Measurements from ENCODE around the gene TP73.

The TP73 gene

GRCh38 chr1:3703786-3704371 is 51.6 kb downstream of the TP73 start:
- in situ Hi-C loops (cut with HindIII; ENCODE audit: low sequenced_read_pairs): no loop called here

GRCh38 chr1:3705341-3705950 is 53.1 kb downstream of the TP73 start:
- in situ Hi-C loops (cut with HindIII; ENCODE audit: low sequenced_read_pairs): no loop called here

DNA sequence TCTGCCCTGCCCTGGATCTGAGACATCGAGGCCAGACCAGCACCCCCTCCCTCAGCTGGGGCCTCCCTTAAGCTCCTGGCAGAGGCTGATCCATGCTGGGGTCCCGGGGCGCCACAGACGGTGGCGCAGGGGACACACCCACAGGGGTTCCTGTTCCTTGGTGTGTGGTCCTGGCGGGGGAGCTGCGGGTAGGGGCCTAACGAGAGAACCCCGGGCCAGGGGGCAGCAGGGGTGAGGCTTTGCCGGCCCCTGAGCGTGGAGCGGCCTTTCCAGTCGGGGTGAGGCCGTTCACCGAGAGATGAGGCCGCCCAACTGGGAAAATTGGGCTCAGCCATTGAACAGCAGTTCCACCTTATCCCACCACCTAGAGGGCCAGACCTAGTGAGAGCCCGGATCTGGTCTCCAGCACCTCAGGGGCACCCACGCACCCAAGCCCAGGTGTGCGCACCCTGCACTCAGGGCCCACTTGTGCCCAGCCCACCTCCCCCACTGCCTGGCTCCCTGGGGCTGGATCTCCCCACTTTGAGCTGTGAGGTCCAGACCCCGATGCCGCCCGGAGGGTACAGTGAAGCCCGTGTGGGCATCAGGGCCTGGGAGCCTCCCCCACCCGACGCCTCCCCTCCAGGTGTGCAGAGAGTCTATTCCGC is 54.5 kb downstream of the TP73 start:
- in situ Hi-C loops (cut with HindIII; ENCODE audit: low sequenced_read_pairs): no loop called here

- in situ Hi-C loops (cut with HindIII; ENCODE audit: low sequenced_read_pairs): no loop called here
Observed at GRCh38 chr1:3707298-3707938, 55.1 kb downstream of the TP73 start.

- in situ Hi-C loops (cut with HindIII; ENCODE audit: low sequenced_read_pairs): no loop called here
Observed at GRCh38 chr1:3707939-3708328, 55.6 kb downstream of the TP73 start.

- in situ Hi-C loops (cut with HindIII; ENCODE audit: low sequenced_read_pairs): no loop called here
Observed at GRCh38 chr1:3708791-3709190, 56.5 kb downstream of the TP73 start.

- in situ Hi-C loops (cut with HindIII; ENCODE audit: low sequenced_read_pairs): no loop called here
Observed at GRCh38 chr1:3710251-3710650, 57.9 kb downstream of the TP73 start.

DNA sequence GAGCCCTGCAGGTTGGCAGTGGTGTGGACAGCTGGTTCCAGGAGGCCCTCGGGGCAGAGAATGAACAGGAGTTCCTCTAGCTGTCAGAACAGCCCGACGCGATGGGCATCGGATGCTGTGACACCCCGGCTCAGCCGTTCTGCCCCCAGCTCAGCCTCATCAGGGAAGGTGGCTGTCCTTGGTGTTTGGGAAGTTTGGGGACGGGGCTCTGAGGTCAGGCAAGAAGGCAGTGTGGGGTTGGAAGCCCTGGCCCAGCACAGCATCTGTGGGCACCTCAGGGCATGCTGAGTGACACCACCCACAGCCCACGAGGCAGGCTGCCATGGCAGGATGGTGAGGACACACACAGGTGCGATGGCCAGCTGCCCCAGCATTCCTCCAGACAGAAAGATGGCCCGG is 59.1 kb downstream of the TP73 start:
- in situ Hi-C loops (cut with HindIII; ENCODE audit: low sequenced_read_pairs): no loop called here

DNA sequence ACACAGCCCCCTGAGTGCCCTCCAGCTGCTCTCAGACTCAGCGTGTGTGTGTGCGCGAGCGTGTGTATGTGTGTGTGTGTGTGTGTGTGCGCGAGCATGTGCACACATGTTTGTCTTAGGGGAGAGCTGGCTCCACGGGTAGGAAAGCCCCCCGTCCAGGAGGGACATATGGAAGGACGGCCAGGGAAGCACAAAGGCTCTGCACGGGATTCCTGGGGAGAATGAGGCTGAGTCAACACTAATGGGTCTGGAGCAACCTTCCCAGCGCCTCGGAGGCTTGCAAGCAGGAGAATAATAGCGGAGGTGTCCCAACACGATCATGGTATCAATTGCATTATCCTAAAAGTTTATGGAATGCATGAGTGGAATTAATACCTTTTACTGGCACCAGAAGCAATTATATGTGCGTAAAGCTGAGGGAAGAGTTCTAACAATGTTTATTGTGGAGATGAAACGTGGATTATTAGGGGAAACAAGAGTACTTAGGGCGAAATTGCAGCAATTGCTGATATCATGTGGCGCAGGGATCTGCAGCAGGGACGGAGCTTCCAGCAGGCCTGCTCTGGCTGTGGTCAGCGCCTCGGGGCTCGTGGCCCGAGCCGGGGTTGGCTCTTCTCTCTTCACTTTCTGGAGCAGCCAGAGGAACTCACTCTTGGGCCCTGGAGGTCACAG is 59.6 kb downstream of the TP73 start:
- in situ Hi-C loops (cut with HindIII; ENCODE audit: low sequenced_read_pairs): no loop called here

GRCh38 chr1:3712573-3713535 is 60.5 kb downstream of the TP73 start:
- in situ Hi-C loops (cut with HindIII; ENCODE audit: low sequenced_read_pairs): no loop called here

- in situ Hi-C loops (cut with HindIII; ENCODE audit: low sequenced_read_pairs): no loop called here
Observed at GRCh38 chr1:3713840-3714239, 61.5 kb downstream of the TP73 start.

DNA sequence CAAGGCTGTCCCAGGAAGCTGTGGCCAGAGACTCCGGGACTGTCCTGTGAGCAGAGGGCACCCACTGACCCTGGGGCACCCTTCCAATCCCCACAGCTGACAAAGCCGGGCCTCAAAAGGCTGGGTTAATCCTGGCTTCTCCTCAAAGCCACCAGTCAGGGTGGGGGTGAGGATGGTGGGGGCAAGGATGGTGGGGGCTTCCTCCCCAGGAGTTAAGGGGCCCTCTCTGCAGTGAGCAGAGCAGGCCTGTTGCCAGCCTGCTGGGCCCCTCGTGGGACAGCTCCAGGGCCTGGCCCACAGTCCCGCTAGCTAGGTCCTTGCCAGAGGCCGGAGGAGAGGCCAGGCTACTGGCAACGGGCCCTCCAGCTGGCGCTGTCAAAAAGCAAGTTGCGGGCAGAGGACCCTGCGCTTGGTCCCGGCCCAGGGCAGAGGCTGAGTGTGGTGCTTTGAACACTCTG is 62.0 kb downstream of the TP73 start:
- in situ Hi-C loops (cut with HindIII; ENCODE audit: low sequenced_read_pairs): no loop called here

DNA sequence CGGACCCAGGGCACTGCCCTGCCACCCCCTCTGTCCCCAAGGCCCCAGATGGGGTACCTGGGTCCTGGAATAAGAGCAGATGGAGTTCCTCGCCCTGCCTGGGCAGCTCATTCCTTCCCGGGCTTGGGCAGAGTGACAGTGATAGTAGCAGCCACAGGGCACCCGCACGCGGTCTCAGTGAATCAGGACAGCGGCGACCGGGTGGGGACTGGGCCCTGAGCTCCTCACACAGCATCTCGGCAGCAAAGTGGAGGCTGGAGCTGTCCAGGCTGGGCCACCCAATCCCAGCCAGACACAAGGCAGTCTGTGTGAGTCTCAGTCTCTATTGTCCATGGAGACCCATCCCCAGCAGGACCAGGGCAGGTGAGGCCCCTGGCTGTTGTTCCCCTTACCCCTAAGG is 62.5 kb downstream of the TP73 start:
- in situ Hi-C loops (cut with HindIII; ENCODE audit: low sequenced_read_pairs): no loop called here

- in situ Hi-C loops (cut with HindIII; ENCODE audit: low sequenced_read_pairs): no loop called here
Observed at GRCh38 chr1:3716351-3716750, 64.0 kb downstream of the TP73 start.

- in situ Hi-C loops (cut with HindIII; ENCODE audit: low sequenced_read_pairs): no loop called here
Observed at GRCh38 chr1:3717041-3717714, 64.9 kb downstream of the TP73 start.

GRCh38 chr1:3717715-3718601 is 65.6 kb downstream of the TP73 start:
- in situ Hi-C loops (cut with HindIII; ENCODE audit: low sequenced_read_pairs): no loop called here

- in situ Hi-C loops (cut with HindIII; ENCODE audit: low sequenced_read_pairs): no loop called here
Observed at GRCh38 chr1:3718764-3719163, 66.4 kb downstream of the TP73 start.

DNA sequence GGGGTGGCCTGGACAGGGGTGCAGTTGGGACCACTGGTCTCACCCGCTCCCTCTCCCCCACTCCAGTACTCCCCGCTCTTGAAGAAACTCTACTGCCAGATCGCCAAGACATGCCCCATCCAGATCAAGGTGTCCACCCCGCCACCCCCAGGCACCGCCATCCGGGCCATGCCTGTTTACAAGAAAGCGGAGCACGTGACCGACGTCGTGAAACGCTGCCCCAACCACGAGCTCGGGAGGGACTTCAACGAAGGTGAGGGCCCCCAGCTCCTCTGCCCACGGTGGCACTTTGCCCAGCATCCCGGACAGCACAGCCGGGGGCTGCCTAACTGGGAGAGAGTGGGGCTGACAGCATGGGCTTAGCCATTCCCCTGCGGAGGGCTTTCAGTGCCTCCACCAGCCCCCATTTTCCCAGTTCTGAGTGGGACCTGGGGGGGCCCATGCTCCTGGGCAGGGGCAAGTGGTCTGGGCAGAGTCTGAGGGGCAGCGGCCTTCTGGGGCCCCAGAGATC is 69.7 kb downstream of the TP73 start:
- in situ Hi-C loops (cut with HindIII; ENCODE audit: low sequenced_read_pairs): no loop called here

- in situ Hi-C loops (cut with HindIII; ENCODE audit: low sequenced_read_pairs): no loop called here
Observed at GRCh38 chr1:3722846-3723245, 70.5 kb downstream of the TP73 start.
